ENCODE results near the gene MINDY4.

Gene MINDY4

GRCh38 chr7:30771174-30771879, at the start of gene MINDY4:
TSS of gene MINDY4 (plus strand) at chr7:30771417. CDS start at chr7:30771494, 77 bp downstream.
- DNase-seq: peak; percentile 73 to 76

- DNase-seq: no peak
Observed at GRCh38 chr7:30722187-30722586, 49.0 kb upstream of the MINDY4 start.

GRCh38 chr7:30722671-30723070, 48.5 kb upstream of the MINDY4 start:
- no peak for DNase-seq

- no peak for DNase-seq
Observed at GRCh38 chr7:30723776-30724175, 47.4 kb upstream of the MINDY4 start.

GRCh38 chr7:30726296-30727006, 44.8 kb upstream of the MINDY4 start:
- DNase-seq: peak in 1 of 2 donors; percentile 38

GRCh38 chr7:30727061-30727945, 43.9 kb upstream of the MINDY4 start:
- DNase-seq: peak; percentile 35 to 70

- DNase-seq: no peak
Observed at GRCh38 chr7:30728591-30729100, 42.6 kb upstream of the MINDY4 start.

- DNase-seq: no peak
Observed at GRCh38 chr7:30729642-30730041, 41.6 kb upstream of the MINDY4 start.

- no peak for DNase-seq
Observed at GRCh38 chr7:30730097-30730496, 41.1 kb upstream of the MINDY4 start.

- no peak for DNase-seq
Observed at GRCh38 chr7:30730996-30731395, 40.2 kb upstream of the MINDY4 start.

GRCh38 chr7:30731581-30731980, 39.6 kb upstream of the MINDY4 start:
- DNase-seq: no peak

- DNase-seq: no peak
Observed at GRCh38 chr7:30732606-30733005, 38.6 kb upstream of the MINDY4 start.

GRCh38 chr7:30733216-30733615, 38.0 kb upstream of the MINDY4 start:
- DNase-seq: no peak

- no peak for DNase-seq
Observed at GRCh38 chr7:30733691-30734090, 37.5 kb upstream of the MINDY4 start.

GRCh38 chr7:30734497-30734896, 36.7 kb upstream of the MINDY4 start:
- DNase-seq: no peak

- no peak for DNase-seq
Observed at GRCh38 chr7:30735631-30736030, 35.6 kb upstream of the MINDY4 start.

- no peak for DNase-seq
Observed at GRCh38 chr7:30736291-30736690, 34.9 kb upstream of the MINDY4 start.

GRCh38 chr7:30738026-30738915, 32.9 kb upstream of the MINDY4 start:
- peak in 1 of 2 donors; percentile 27 for DNase-seq

GRCh38 chr7:30739691-30740090, 31.5 kb upstream of the MINDY4 start:
- DNase-seq: no peak

GRCh38 chr7:30740417-30741181, 30.6 kb upstream of the MINDY4 start:
- peak; percentile 66 to 78 for DNase-seq

GRCh38 chr7:30741289-30741688, 29.9 kb upstream of the MINDY4 start:
- no peak for DNase-seq
